HCT116 (cell line): ENCODE results near the gene HOXD1. TPM values are rescaled to one million over a fixed set of nuclear protein-coding genes. Genes with fewer than 3 reads are reported as not detected.

Source experiments
- ATAC-seq: fragments of 200-7000 bp; cut with Tn5 transposase; 2 replicates; pipeline ENCODE4 v1.9.1; 2020; ENCODE audit warnings: mild to moderate bottlenecking, moderate library complexity
- BruUV-seq: library from RNA; stranded (reverse); fragments of 400-500 nt; replicated peaks from 2 replicates; lab custom pipeline; 2021; lab: Mats Ljungman, UMichigan
- CTCF ChIA-PET: fragments of 300-600 bp; sonication (Branson Sonifier 250); formaldehyde crosslinking; loops from one replicate; lab custom pipeline; 2021; ENCODE audit warnings: antibody characterized with exemption; lab: Charles Lee
- POLR2A ChIA-PET: fragments of 300-600, 350-600 bp; sonication (Branson Sonifier 250); formaldehyde crosslinking; loops from one replicate; lab custom pipeline; 2021; ENCODE audit warnings: antibody characterized with exemption; lab: Charles Lee
- RAD21 ChIA-PET, 2 experiments: fragments of 300-600 bp; sonication (Branson Sonifier 250); formaldehyde crosslinking; loops; one replicate each; lab custom pipeline; 2023; ENCODE audit warnings: low total read pairs in 2 of 2; ENCODE audit not compliant: uncharacterized antibody in 2 of 2, unreplicated experiment in 2 of 2, low non-redundant PET in 1 of 2; lab: Charles Lee
- DNase-seq: peaks from one replicate; pipeline ENCODE4 v3.0.0-alpha.2; 2010; ENCODE audit warnings: low read depth, low spot score
- H2AFZ ChIP-seq: fragments of 200-600 bp; shearing (Covaris generic), sonication (generic); 2 replicates; pipeline ENCODE4 v1.6.1; 2017; ENCODE audit warnings: low read depth, mixed run types, mixed read lengths, antibody characterized with exemption, low read length; ENCODE audit not compliant: poor library complexity, severe bottlenecking
- H3K27ac ChIP-seq: 2 replicates; pipeline ENCODE4 v1.5.1; 2012; ENCODE audit warnings: low read depth, low read length
- H3K27me3 ChIP-seq: fragments of 200-600 bp; sonication (generic); 2 replicates; pipeline ENCODE4 v1.6.1; 2016; ENCODE audit warnings: mixed run types, low read length, mixed read lengths; ENCODE audit not compliant: insufficient read depth
- H3K36me3 ChIP-seq, 2 experiments: fragments of 200-500 bp in 1 of 2; fragments of 200-600 bp in 1 of 2; sonication (Bioruptor generic) in 1 of 2; sonication (generic) in 1 of 2; 2 replicates each; pipeline versions ENCODE4 v1.5.1 to v1.6.1; 2014 to 2016; ENCODE audit warnings: low read length in 2 of 2, inconsistent platforms in 1 of 2, mixed read lengths in 1 of 2, mixed run types in 1 of 2; ENCODE audit not compliant: insufficient read depth in 2 of 2, control insufficient read depth in 1 of 2
- H3K4me1 ChIP-seq, 2 experiments: fragments of 200-600 bp in 1 of 2; sonication (generic) in 1 of 2; 2 replicates each; pipeline versions ENCODE4 v1.5.1 to v1.6.1; 2012 to 2017; ENCODE audit warnings: low read length in 2 of 2, inconsistent platforms in 1 of 2, mild to moderate bottlenecking in 1 of 2, mixed read lengths in 1 of 2, mixed run types in 1 of 2, moderate library complexity in 1 of 2; ENCODE audit not compliant: insufficient read depth in 2 of 2, control insufficient read depth in 1 of 2
- H3K4me2 ChIP-seq: fragments of 200-600 bp; sonication (generic); 2 replicates; pipeline ENCODE4 v1.6.1; 2017; ENCODE audit warnings: mixed run types, low read length, mixed read lengths
- H3K4me3 ChIP-seq, 2 experiments: fragments of 200-600 bp in 1 of 2; sonication (generic) in 1 of 2; replicated peaks in 1 of 2; 2 replicates each; pipeline ENCODE4 v1.5.1; 2011 to 2016; ENCODE audit warnings: low read length in 2 of 2, control low read depth in 1 of 2, low read depth in 1 of 2, mild to moderate bottlenecking in 1 of 2, mixed read lengths in 1 of 2, mixed run types in 1 of 2
- H3K79me2 ChIP-seq: fragments of 200-600 bp; sonication (generic); 2 replicates; pipeline ENCODE4 v1.6.1; 2017; ENCODE audit warnings: mild to moderate bottlenecking, mixed run types, low read length, moderate library complexity, mixed read lengths; ENCODE audit not compliant: insufficient read depth
- H3K9ac ChIP-seq: fragments of 200-600 bp; sonication (generic); 2 replicates; pipeline ENCODE4 v1.6.1; 2016; ENCODE audit warnings: low read length, mixed read lengths
- H3K9me2 ChIP-seq: fragments of 200-600 bp; sonication (generic), shearing (Covaris generic); 2 replicates; pipeline ENCODE4 v1.6.1; 2017; ENCODE audit warnings: mixed run types, mild to moderate bottlenecking, moderate library complexity; ENCODE audit not compliant: insufficient read depth
- H3K9me3 ChIP-seq, 2 experiments: fragments of 200-500 bp in 1 of 2; fragments of 200-600 bp in 1 of 2; sonication (Bioruptor generic) in 1 of 2; sonication (generic) in 1 of 2; 2 replicates each; pipeline ENCODE4 v1.6.1; 2014 to 2017; ENCODE audit warnings: low read length in 2 of 2, mixed read lengths in 2 of 2, inconsistent platforms in 1 of 2, low read depth in 1 of 2, mild to moderate bottlenecking in 1 of 2, mixed run types in 1 of 2, moderate library complexity in 1 of 2; ENCODE audit not compliant: control insufficient read depth in 1 of 2, insufficient read depth in 1 of 2
- H4K20me1 ChIP-seq: fragments of 200-600 bp; sonication (generic), shearing (Covaris generic); 2 replicates; pipeline ENCODE4 v1.6.1; 2017; ENCODE audit warnings: mixed run types, mild to moderate bottlenecking, moderate library complexity; ENCODE audit not compliant: insufficient read depth
- ATF3 ChIP-seq: IDR thresholded peaks from 2 replicates; pipeline ENCODE4 v1.6.1; 2012
- CTCF ChIP-seq, 3 experiments: fragments of 200-600 bp in 1 of 3; sonication (generic) in 1 of 3; IDR thresholded peaks in 2 of 3; conservative IDR thresholded peaks in 1 of 3; 2 replicates each; pipeline ENCODE4 v1.5.1; 2012 to 2017; ENCODE audit warnings: low read depth in 2 of 3, low read length in 2 of 3, antibody characterized with exemption in 1 of 3, borderline replicate concordance in 1 of 3, control low read depth in 1 of 3, mild to moderate bottlenecking in 1 of 3, mixed read lengths in 1 of 3, mixed run types in 1 of 3, moderate library complexity in 1 of 3; ENCODE audit not compliant: insufficient read depth in 1 of 3
- EGR1 ChIP-seq: IDR thresholded peaks from 2 replicates; pipeline ENCODE4 v1.6.1; 2012; ENCODE audit warnings: low read depth
- ELF1 ChIP-seq: IDR thresholded peaks from 2 replicates; pipeline ENCODE4 v1.6.1; 2012; ENCODE audit warnings: low read depth, borderline replicate concordance
- EZH2 ChIP-seq: fragments of 200-600 bp; sonication (generic); IDR thresholded peaks from 2 replicates; pipeline ENCODE4 v1.6.1; 2017; ENCODE audit warnings: antibody characterized with exemption, mixed run types
- JUND ChIP-seq: IDR thresholded peaks from 2 replicates; pipeline ENCODE4 v1.6.1; 2012
- MAX ChIP-seq: IDR thresholded peaks from 2 replicates; pipeline ENCODE4 v1.6.1; 2012
- POLR2A ChIP-seq: IDR thresholded peaks from 2 replicates; pipeline ENCODE4 v1.7.0; 2011; ENCODE audit warnings: borderline replicate concordance; ENCODE audit not compliant: insufficient read depth, insufficient read length; ENCODE audit errors: extremely low read depth
- POLR2AphosphoS5 ChIP-seq: IDR thresholded peaks from 2 replicates; pipeline ENCODE4 v1.6.1; 2011; ENCODE audit warnings: mild to moderate bottlenecking, low read depth, low read length, moderate library complexity
- RAD21 ChIP-seq: IDR thresholded peaks from 2 replicates; pipeline ENCODE4 v1.6.1; 2012; ENCODE audit warnings: low read depth, mild to moderate bottlenecking
- REST ChIP-seq: IDR thresholded peaks from 2 replicates; pipeline ENCODE4 v1.6.1; 2012; ENCODE audit warnings: low read depth
- SIN3A ChIP-seq: IDR thresholded peaks from 2 replicates; pipeline ENCODE4 v1.6.1; 2012; ENCODE audit warnings: low read depth
- ZBTB33 ChIP-seq: IDR thresholded peaks from 2 replicates; pipeline ENCODE4 v1.6.1; 2011; ENCODE audit warnings: mild to moderate bottlenecking, low read length, moderate library complexity; ENCODE audit not compliant: insufficient replicate concordance; ENCODE audit errors: extremely low read depth
- ZNF274 ChIP-seq: fragments of 200-500 bp; sonication (Bioruptor generic); IDR thresholded peaks from 2 replicates; pipeline ENCODE4 v1.6.1; 2014; ENCODE audit warnings: mild to moderate bottlenecking, low read depth, low read length, inconsistent platforms
- intact Hi-C: fragments of 100-400 bp; cut with micrococcal nuclease; formaldehyde crosslinking; loops from 2 replicates; pipeline ENCODE4 v1.10.0; 2022
- total RNA-seq: library from RNA; stranded (reverse); gene quantifications from one replicate; pipeline ENCODE4 v1.2.1, GENCODE V29; 2021; ENCODE audit not compliant: unreplicated experiment

Gene HOXD1
- total RNA-seq, 1 experiment from 2014 or later: not detected

GRCh38 chr2:176158186-176158591 is 30.3 kb upstream of the HOXD1 start:
- Histone ChIP-seq H3K9me3 (no peaks in the 10 kb centered on the region), H3K27ac (no peak overlapping the region), H3K9ac (no peak overlapping the region), H3K4me3 (no peak overlapping the region), H3K79me2 (no peaks in the 10 kb centered on the region), H3K36me3 (no peaks in the 10 kb centered on the region), H3K4me1 (no peaks in the 10 kb centered on the region), H3K4me2 (no peak overlapping the region), H2AFZ (no peak overlapping the region), H4K20me1 (no peaks in the 10 kb centered on the region), H3K9me2 (no peaks in the 10 kb centered on the region), H3K27me3 (no peaks in the 10 kb centered on the region)
- ChIA-PET POLR2A (no interaction called here), CTCF (no interaction called here), RAD21 (no interaction called here)
- intact Hi-C loops: no loop called here
- no peak for DNase-seq
- no TSS peak for BruUV-seq
- no peak for ATAC-seq
- TF ChIP-seq REST (no peak), POLR2AphosphoS5 (no peak), EZH2 (no peak), POLR2A (no peak), ELF1 (no peak), CTCF (IDR thresholded peaks at IDR 0.05 in 2 of 3, conservative IDR thresholded peaks at IDR 0.05 in 1 of 3; ENCODE audit: borderline replicate concordance in 1 of 3, insufficient read depth in 1 of 3, low read depth in 2 of 3, low read length in 2 of 3) (no peak), ZBTB33 (no peak), SIN3A (no peak), EGR1 (no peak), ATF3 (no peak), ZNF274 (no peak), MAX (no peak), RAD21 (no peak), JUND (no peak)
